ENCODE measurements around the gene SLC1A5.
A peak's percentile ranks its signal among the peaks of the same experiment; 100 is the strongest.
"Not testable (repeated sequence)": the region's sequence is repeated elsewhere in the genome, so short reads cannot be mapped to it uniquely, and the experiment has no call there.

Gene SLC1A5

DNA sequence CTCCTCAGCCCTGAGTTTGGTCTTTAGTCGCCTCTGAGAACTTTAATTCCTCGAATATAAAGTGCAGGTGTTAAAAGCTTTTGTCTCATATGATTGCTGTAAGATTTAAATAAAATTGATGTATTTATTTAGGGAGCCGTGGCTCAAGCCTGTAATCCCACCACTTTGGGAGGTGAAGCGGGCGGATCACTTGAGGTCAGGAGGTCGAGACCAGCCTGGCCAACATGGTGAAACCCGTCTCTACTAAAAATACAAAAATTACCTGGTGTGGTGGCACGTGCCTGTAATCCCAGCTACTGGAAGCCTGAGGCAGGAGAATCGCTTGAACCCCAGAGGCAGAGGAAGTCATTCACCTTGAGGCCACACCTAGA, 559 bp upstream of the SLC1A5 start:
- Histone ChIP-seq H3K27ac (ENCODE audit: low read depth, low read length) (no peak overlapping the region), H3K9ac (ENCODE audit: low read length) (no peak overlapping the region), H3K4me1 (ENCODE audit: control insufficient read depth, insufficient read depth, low read length) (peaks cover 6% of the 10 kb centered on the region), H3K4me3 (ENCODE audit: low read length) (no peak overlapping the region), H3K27me3 (ENCODE audit: control insufficient read depth, insufficient read depth, low read length) (no peaks in the 10 kb centered on the region), H3K36me3 (ENCODE audit: control insufficient read depth, insufficient read depth, low read length) (no peaks in the 10 kb centered on the region)

DNA sequence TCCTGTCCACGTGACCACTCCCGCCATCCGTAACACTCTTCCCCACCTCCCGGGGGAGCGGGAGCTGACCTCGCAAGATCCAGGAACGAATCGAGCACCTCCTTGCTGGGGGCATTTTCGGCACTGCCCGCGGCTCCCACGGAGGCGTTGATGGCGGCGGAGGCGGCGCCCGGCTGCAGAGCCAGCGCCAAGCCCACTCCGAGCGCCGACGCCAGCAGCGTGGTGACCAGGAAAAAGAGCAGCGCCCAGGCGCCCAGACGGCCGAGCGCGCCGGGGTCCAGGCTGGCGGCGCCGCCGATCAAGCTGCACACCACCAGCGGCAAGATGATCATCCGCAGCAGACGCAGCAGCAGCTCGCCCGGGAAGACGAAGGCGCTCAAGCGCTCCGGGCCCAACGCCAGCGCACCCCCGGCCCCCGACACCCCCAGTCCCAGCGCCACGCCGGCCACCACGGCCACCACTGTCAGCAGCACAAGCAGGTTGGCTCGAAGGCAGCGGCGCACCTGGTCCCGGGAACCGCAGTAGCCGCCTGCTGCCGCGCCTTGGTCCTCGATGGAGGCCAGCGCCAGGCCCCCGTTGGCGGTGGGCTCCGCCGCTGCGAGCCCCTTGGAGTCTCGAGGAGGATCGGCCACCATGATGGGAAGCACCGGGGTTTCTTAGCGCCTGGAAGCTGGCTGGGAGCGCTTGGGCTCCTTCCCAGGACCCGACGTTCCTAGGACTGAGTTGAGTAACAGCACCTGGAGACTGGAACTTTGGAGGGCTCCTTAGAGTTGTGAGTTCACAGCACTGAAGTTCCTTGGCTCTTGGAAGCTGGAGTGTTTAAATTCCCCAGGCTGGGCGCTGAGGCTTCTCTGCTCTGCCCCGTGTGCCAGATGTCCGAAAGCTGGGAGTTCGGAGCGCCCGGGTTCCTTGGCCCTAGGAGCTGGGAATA, 798 bp downstream of the SLC1A5 start:
- peak overlapping the region; percentile 57 for H3K9ac ChIP-seq (ENCODE audit: low read length)
- H3K36me3 ChIP-seq (ENCODE audit: control insufficient read depth, insufficient read depth, low read length): no peaks in the 10 kb centered on the region
- H3K27me3 ChIP-seq (ENCODE audit: control insufficient read depth, insufficient read depth, low read length): no peaks in the 10 kb centered on the region
- peak overlapping the region; percentile 58 for H3K4me3 ChIP-seq (ENCODE audit: low read length)
- peaks cover 6% of the 10 kb centered on the region for H3K4me1 ChIP-seq (ENCODE audit: control insufficient read depth, insufficient read depth, low read length)
- peak overlapping the region; percentile 76 for H3K27ac ChIP-seq (ENCODE audit: low read depth, low read length)

DNA sequence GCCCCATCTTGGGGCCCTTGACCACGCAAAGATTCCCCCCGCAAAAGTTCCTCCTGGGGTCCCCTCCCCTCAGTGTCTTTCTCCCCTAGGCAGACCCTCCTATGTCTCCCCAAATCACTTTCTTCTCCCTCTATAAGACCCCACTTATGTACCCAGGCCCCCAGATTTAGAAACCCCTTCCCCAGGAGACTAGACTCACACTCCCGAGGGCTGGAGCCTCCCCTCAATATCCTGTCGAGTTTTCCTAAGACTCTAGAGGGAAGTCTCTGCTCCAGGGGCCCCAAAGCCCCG, 1.4 kb downstream of the SLC1A5 start:
- Histone ChIP-seq H3K36me3 (ENCODE audit: control insufficient read depth, insufficient read depth, low read length) (peaks cover under 1% of the 10 kb centered on the region), H3K4me1 (ENCODE audit: control insufficient read depth, insufficient read depth, low read length) (peaks cover 6% of the 10 kb centered on the region), H3K9ac (ENCODE audit: low read length) (peak overlapping the region; percentile 57), H3K27ac (ENCODE audit: low read depth, low read length) (peak overlapping the region; percentile 76), H3K27me3 (ENCODE audit: control insufficient read depth, insufficient read depth, low read length) (no peaks in the 10 kb centered on the region), H3K4me3 (ENCODE audit: low read length) (peak overlapping the region; percentile 58)

DNA sequence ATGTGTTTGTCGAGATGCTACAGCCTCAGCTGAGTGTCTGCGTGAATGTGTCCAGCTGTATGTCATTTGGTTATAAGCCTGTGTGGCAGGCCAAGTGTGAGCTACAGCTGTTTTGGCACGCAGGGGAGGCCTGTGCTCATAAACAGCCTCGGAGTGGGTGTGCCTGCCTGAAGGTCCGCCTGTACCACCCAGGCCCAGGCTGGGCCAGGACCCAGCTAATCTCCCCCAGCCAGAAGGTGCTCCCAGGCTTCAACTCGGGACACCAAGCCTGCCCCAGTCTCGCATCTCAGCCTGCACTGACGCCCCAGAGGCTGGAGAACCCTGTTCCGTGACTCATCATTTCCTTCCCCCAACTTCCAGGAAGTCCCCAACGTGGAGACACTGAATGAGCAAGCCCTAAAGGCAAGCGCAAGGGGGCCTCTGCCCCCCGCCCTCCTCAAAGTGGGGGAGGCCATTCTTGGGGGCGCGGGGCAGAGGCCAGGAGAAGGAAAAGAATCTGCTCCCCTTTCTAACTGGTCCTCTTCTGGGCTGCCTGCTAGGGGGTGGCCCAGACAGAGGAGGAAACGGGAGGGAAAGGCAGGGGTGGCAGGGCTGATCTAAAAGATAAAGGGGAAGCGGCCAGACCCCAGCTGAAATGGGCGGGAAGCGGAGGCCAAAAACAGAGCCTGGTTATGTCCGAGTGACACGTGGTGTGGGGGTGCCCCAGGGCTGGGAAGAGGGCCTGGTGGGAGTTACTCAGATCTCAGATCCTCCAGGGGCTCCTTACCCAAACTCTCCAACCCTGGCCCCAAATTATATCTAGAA, 2.0 kb downstream of the SLC1A5 start:
- Histone ChIP-seq H3K4me1 (ENCODE audit: control insufficient read depth, insufficient read depth, low read length) (peaks cover 6% of the 10 kb centered on the region), H3K36me3 (ENCODE audit: control insufficient read depth, insufficient read depth, low read length) (peaks cover 5% of the 10 kb centered on the region), H3K27ac (ENCODE audit: low read depth, low read length) (peak overlapping the region; percentile 76), H3K4me3 (ENCODE audit: low read length) (peak overlapping the region; percentile 58), H3K9ac (ENCODE audit: low read length) (peak overlapping the region; percentile 57), H3K27me3 (ENCODE audit: control insufficient read depth, insufficient read depth, low read length) (no peaks in the 10 kb centered on the region)

DNA sequence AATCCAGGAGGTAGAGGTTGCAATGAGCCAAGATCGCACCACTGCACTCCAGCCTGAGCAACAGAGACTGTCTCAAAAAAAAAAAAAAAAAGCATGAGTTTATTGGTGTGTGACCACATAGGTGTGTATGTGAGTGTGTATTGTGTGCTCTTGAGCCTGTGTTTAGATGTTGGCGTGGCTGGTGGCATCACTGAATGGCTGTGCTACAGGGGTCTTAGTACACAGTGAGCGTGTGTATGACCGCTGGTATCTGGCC, 2.5 kb downstream of the SLC1A5 start:
- Histone ChIP-seq H3K36me3 (ENCODE audit: control insufficient read depth, insufficient read depth, low read length) (peaks cover 5% of the 10 kb centered on the region), H3K27ac (ENCODE audit: low read depth, low read length) (peak overlapping the region; percentile 76), H3K4me3 (ENCODE audit: low read length) (peak overlapping the region; percentile 58), H3K27me3 (ENCODE audit: control insufficient read depth, insufficient read depth, low read length) (no peaks in the 10 kb centered on the region), H3K9ac (ENCODE audit: low read length) (peak overlapping the region; percentile 57), H3K4me1 (ENCODE audit: control insufficient read depth, insufficient read depth, low read length) (peaks cover 6% of the 10 kb centered on the region)

DNA sequence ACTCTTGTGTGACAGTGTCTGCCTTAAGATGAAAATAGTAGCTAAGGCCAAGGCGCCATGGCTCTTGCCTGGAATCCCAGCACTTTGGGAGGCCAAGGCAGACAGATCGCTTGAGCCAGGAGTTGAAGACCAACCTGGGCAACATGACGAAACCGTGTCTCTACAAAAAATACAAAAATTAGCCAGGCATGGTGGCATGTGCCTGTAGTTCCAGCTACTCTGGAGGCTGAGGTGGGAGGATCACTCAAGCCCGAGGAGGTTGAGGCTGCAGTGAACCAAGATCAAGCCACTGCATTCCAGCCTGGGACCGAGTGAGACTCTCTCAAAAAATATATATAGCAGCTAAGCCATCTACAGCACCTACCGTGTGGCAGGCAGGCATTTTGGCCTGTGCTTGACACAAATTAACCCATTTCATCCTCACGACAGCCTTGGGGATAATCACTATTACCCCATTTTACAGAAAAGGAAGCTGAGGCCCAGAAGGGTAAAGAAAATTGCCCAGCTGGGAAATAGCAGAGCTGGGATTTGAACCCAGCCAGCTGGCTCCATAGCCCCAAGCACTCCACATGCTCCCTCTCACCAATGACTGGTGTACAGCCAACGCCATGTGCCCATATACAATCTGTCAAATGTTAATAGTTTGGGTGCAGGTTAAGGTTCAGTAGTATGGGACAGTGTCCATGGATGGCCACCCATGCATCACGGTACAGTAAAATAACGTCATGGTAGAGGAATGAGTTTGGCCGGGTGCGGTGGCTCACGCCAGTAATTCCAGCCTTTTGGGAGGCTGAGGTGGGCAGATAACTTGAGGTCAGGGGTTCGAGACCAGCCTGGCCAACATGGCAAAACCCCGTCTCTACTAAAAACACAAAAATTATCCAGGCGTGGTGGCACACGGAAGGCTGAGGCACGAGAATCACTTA, 3.1 kb downstream of the SLC1A5 start:
- peak overlapping the region; percentile 58 for H3K4me3 ChIP-seq (ENCODE audit: low read length)
- H3K4me1 ChIP-seq (ENCODE audit: control insufficient read depth, insufficient read depth, low read length): peaks cover 6% of the 10 kb centered on the region
- H3K27ac ChIP-seq (ENCODE audit: low read depth, low read length): no peak overlapping the region
- peaks cover 5% of the 10 kb centered on the region for H3K36me3 ChIP-seq (ENCODE audit: control insufficient read depth, insufficient read depth, low read length)
- no peaks in the 10 kb centered on the region for H3K27me3 ChIP-seq (ENCODE audit: control insufficient read depth, insufficient read depth, low read length)
- peak overlapping the region; percentile 40 for H3K9ac ChIP-seq (ENCODE audit: low read length)

DNA sequence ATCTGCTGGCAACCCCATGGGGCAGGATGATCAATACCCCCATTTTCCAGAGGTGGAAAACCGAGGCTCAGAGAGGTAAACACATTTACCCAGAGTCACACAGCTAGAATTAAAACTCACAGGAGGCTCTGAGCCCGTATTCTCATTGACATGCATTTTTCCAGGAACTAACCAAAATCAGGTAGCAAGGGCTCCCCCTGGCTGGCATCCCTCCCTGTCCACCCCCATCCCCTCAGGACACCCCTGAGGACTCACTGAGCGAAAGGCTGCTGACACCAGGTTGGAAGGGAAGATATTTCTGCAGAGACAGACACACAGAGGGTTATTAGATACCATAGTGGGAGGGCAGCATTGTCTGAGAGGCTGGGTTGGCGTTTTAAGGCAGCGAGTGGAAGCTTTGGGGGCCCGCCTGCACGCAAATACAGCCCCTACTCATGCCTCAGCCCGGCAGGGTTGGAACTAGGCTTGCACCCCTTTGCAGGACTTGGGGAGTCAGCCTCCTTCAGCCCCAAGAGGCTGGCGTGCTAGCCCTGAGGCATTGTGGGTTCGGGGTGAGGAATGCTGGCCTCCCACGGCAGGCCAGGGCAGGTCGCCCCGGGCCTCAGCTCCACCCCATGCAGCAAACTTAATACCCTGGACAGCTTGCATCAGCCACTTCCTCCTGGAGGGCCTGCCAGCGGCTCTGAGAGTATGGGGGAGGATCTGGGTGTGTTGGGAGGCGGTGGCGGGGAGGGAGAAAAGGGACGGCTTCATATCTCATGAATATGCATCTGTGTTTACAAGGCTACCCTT, 3.9 kb downstream of the SLC1A5 start:
- Histone ChIP-seq H3K36me3 (ENCODE audit: control insufficient read depth, insufficient read depth, low read length) (peaks cover 6% of the 10 kb centered on the region), H3K27ac (ENCODE audit: low read depth, low read length) (no peak overlapping the region), H3K4me3 (ENCODE audit: low read length) (peak overlapping the region; percentile 58), H3K9ac (ENCODE audit: low read length) (no peak overlapping the region), H3K4me1 (ENCODE audit: control insufficient read depth, insufficient read depth, low read length) (peaks cover 6% of the 10 kb centered on the region), H3K27me3 (ENCODE audit: control insufficient read depth, insufficient read depth, low read length) (no peaks in the 10 kb centered on the region)

DNA sequence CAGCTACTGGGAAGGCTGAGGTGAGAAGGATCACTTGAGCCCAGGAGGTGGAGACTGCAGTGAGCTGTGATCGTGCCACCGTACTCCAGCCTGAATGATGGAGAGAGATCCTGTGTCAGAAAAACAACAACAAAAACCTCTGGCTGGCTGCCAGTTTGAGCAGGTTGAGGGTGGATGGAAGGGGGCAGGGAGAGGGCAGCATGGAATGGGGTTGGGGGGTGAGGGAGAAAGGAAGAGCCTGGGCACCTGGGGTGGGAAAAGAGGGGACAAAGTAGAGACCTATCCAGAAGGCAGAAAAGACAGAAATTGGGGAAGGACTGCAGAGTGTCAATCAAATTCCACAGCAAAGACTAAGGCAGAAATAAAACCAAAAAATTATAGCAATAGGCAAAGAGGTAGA, 4.7 kb downstream of the SLC1A5 start:
- H3K27ac ChIP-seq (ENCODE audit: low read depth, low read length): no peak overlapping the region

DNA sequence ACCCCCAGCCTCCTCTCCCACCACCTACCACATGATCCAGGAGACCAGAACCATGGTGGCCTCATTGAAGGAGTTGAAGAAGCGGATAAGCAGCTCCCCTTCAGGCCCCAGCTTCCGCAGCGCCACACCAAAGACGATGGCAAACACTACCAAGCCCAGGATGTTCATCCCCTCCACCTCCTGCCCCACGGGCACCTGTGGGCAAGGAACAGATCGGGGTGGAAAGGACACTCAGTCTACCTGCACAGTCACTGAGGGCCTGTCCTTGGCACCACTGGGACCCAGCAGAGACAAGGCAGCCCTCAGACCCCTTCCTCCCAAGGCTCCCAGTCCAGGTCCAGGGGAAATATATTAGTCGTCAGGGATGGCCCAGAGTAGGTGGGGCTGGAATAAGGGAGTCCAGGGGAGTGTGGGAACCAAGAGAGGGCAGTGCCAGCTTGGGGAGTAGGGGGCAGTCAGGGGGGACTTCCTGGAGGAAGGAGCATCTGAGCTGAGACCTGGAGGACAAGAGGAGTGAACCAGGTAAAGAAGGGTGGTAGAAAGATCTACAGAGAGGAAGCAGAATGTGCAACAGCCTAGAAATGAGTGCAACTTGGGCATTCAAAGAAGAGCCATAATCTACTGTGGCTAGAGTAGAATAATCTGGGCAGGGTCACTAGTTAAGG, 5.9 kb downstream of the SLC1A5 start:
- no peak overlapping the region for H3K4me3 ChIP-seq (ENCODE audit: low read length)
- no peaks in the 10 kb centered on the region for H3K27me3 ChIP-seq (ENCODE audit: control insufficient read depth, insufficient read depth, low read length)
- no peak overlapping the region for H3K27ac ChIP-seq (ENCODE audit: low read depth, low read length)
- H3K4me1 ChIP-seq (ENCODE audit: control insufficient read depth, insufficient read depth, low read length): peaks cover 6% of the 10 kb centered on the region
- no peak overlapping the region for H3K9ac ChIP-seq (ENCODE audit: low read length)
- H3K36me3 ChIP-seq (ENCODE audit: control insufficient read depth, insufficient read depth, low read length): peaks cover 12% of the 10 kb centered on the region

More for the DNA sequence above, 4.7 kb downstream of the SLC1A5 start:
- H3K4me1 ChIP-seq (ENCODE audit: control insufficient read depth, insufficient read depth, low read length): peaks cover 6% of the 10 kb centered on the region
- no peaks in the 10 kb centered on the region for H3K27me3 ChIP-seq (ENCODE audit: control insufficient read depth, insufficient read depth, low read length)
- H3K36me3 ChIP-seq (ENCODE audit: control insufficient read depth, insufficient read depth, low read length): peaks cover 10% of the 10 kb centered on the region
- H3K9ac ChIP-seq (ENCODE audit: low read length): no peak overlapping the region
- no peak overlapping the region for H3K4me3 ChIP-seq (ENCODE audit: low read length)

DNA sequence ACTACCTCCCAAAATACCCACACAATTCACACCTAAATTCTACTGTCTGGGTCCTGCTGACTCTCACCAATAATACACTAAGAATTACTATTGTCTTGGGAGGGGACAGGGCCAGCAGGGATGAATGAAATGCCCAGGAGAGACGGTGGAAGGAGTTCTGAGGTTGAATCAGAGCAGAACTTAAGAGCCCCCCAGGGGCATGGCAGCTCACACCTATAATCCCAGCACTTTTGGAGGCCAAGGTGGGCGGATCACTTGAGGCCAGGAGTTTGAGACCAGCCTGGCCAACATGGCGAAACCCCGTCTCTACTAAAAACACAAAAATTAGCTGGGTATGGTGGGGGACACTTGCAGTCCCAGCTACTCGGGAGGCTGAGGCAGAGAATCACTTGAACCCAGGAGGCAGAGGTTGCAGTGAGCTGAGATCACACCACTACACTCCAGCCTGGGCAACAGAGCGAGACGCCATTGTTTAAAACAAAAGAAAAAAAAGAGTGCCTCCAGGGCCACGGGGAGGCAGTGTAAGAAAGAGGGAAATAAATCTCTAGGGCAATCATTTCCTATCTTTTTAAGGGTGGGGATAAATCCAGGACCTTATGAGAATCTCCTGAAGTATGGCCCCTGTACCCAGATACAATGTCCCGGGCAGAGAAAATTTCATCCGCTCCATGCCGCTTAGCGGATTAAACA, 10.3 kb downstream of the SLC1A5 start:
- peaks cover 27% of the 10 kb centered on the region for H3K36me3 ChIP-seq (ENCODE audit: control insufficient read depth, insufficient read depth, low read length)
- not testable (repeated sequence) for H3K27ac ChIP-seq (ENCODE audit: low read depth, low read length); H3K4me1 ChIP-seq (ENCODE audit: control insufficient read depth, insufficient read depth, low read length); H3K27me3 ChIP-seq (ENCODE audit: control insufficient read depth, insufficient read depth, low read length); H3K9ac ChIP-seq (ENCODE audit: low read length); H3K4me3 ChIP-seq (ENCODE audit: low read length)

Measured in rectal smooth muscle tissue (tissue), 1 donor.